Tibial nerve (tissue), 3 donors: ENCODE data around the gene ARMH2.

Source experiments
- POLR2A ChIP-seq, 2 donors: fragments of 450-650 bp; IDR thresholded peaks; one replicate each; pipeline ENCODE4 v1.6.1; 2017; ENCODE audit warnings: antibody characterized with exemption in 2 of 2, mild to moderate bottlenecking in 2 of 2, moderate library complexity in 2 of 2
- TF ChIP-seq, protein P1 (sequence below), 5 experiments: fragments of 200-600 bp in 3 of 5; fragments of 450-650 bp in 2 of 5; sonication (generic) in 3 of 5; IDR thresholded peaks; one replicate each; pipeline ENCODE4 v1.5.1; 2016 to 2019; ENCODE audit warnings: antibody characterized with exemption in 5 of 5, mild to moderate bottlenecking in 3 of 5, moderate library complexity in 2 of 5

DNA sequence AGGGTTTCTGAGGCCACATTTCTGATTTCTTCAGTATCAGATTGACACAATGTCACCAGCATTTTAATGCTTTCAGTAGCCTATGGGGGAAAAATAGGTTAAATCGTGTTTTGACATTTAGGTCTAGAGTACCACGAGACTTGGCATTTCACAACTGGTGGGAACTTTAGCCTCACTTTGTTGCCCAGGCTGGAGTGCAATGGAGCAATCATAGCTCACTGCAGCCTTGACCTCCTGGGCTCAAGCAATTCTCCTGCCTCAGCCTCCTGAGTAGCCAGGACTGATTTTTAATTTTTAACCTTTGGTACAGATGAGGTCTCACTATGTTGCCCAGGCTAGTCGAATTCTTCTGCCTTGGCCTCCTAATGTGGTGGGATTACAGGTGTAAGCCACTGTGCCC lies 11.0 kb upstream of the ARMH2 start:
- TF ChIP-seq, protein P1, sequence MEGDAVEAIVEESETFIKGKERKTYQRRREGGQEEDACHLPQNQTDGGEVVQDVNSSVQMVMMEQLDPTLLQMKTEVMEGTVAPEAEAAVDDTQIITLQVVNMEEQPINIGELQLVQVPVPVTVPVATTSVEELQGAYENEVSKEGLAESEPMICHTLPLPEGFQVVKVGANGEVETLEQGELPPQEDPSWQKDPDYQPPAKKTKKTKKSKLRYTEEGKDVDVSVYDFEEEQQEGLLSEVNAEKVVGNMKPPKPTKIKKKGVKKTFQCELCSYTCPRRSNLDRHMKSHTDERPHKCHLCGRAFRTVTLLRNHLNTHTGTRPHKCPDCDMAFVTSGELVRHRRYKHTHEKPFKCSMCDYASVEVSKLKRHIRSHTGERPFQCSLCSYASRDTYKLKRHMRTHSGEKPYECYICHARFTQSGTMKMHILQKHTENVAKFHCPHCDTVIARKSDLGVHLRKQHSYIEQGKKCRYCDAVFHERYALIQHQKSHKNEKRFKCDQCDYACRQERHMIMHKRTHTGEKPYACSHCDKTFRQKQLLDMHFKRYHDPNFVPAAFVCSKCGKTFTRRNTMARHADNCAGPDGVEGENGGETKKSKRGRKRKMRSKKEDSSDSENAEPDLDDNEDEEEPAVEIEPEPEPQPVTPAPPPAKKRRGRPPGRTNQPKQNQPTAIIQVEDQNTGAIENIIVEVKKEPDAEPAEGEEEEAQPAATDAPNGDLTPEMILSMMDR (IDR thresholded peaks at IDR 0.05), result no peak
- TF ChIP-seq POLR2A (IDR thresholded peaks at IDR 0.05), result no peak
